ENCODE measurements around the gene RAB11B. TPM values are rescaled to one million over a fixed set of nuclear protein-coding genes. Genes with fewer than 3 reads are reported as not detected.
"Not testable (repeated sequence)": the region's sequence is repeated elsewhere in the genome, so short reads cannot be mapped to it uniquely, and the experiment has no call there.

The RAB11B gene
- total RNA-seq, 1 donor from 2014 or later, result 57.5 TPM

GRCh38 chr19:8393192-8393870 is 3.2 kb downstream of the RAB11B start:
- DNase-seq (ENCODE audit: low spot score) (no peak), ATAC-seq (no peak)

- ATAC-seq, result no peak
- no peak for DNase-seq (ENCODE audit: low spot score)
Observed at GRCh38 chr19:8393871-8394250, 3.7 kb downstream of the RAB11B start.

- DNase-seq (ENCODE audit: low spot score) (no peak), ATAC-seq (no peak)
Observed at GRCh38 chr19:8395621-8396082, 5.5 kb downstream of the RAB11B start.

GRCh38 chr19:8396185-8396562 is 6.0 kb downstream of the RAB11B start:
- DNase-seq (ENCODE audit: low spot score), result no peak
- no peak for ATAC-seq

GRCh38 chr19:8396563-8397203 is 6.5 kb downstream of the RAB11B start:
- peak; percentile 45 for ATAC-seq
- no peak for DNase-seq (ENCODE audit: low spot score)

- ATAC-seq (no peak), DNase-seq (ENCODE audit: low spot score) (no peak)
Observed at GRCh38 chr19:8397271-8397670, 7.1 kb downstream of the RAB11B start.

- ATAC-seq, result no peak
- DNase-seq (ENCODE audit: low spot score), result no peak
Observed at GRCh38 chr19:8397746-8398310, 7.7 kb downstream of the RAB11B start.

- no peak for ATAC-seq
Observed at GRCh38 chr19:8398311-8398771, 8.2 kb downstream of the RAB11B start.

GRCh38 chr19:8399681-8400188 is 9.6 kb downstream of the RAB11B start:
- no peak for DNase-seq (ENCODE audit: low spot score)
- no peak for ATAC-seq

More at GRCh38 chr19:8398311-8398771, 8.2 kb downstream of the RAB11B start:
- DNase-seq (ENCODE audit: low spot score), result no peak

- ATAC-seq, result no peak
- DNase-seq (ENCODE audit: low spot score), result no peak
Observed at GRCh38 chr19:8401981-8402411, 11.8 kb downstream of the RAB11B start.

- ATAC-seq, result no peak
- no peak for DNase-seq (ENCODE audit: low spot score)
Observed at GRCh38 chr19:8403098-8403819, 13.1 kb downstream of the RAB11B start.

GRCh38 chr19:8403820-8404109 is 13.6 kb downstream of the RAB11B start:
- ATAC-seq, result no peak
- no peak for DNase-seq (ENCODE audit: low spot score)

- peak; percentile 69 for ATAC-seq
Observed at GRCh38 chr19:8404391-8405151, 14.4 kb downstream of the RAB11B start.

GRCh38 chr19:8410718-8411117 is 20.6 kb downstream of the RAB11B start:
- not testable (repeated sequence) for ATAC-seq; DNase-seq (ENCODE audit: low spot score)

More at GRCh38 chr19:8404391-8405151, 14.4 kb downstream of the RAB11B start:
- no peak for DNase-seq (ENCODE audit: low spot score)

- DNase-seq (ENCODE audit: low spot score) (peak; percentile 98), ATAC-seq (peak; percentile 98)
Observed at GRCh38 chr19:8412783-8413628, 22.8 kb downstream of the RAB11B start, which contains the start of gene MARCHF2. MARCHF2 (plus strand) TSS chr19:8413305; CDS start chr19:8421841, 8,536 bp downstream.

GRCh38 chr19:8413629-8413995 is 23.5 kb downstream of the RAB11B start:
- DNase-seq (ENCODE audit: low spot score), result no peak
- no peak for ATAC-seq

- no peak for DNase-seq (ENCODE audit: low spot score)
Observed at GRCh38 chr19:8416796-8417195, 26.6 kb downstream of the RAB11B start.

GRCh38 chr19:8421484-8422461 is 31.6 kb downstream of the RAB11B start:
- ATAC-seq (peak; percentile 78), DNase-seq (ENCODE audit: low spot score) (peak; percentile 88)

More at GRCh38 chr19:8416796-8417195, 26.6 kb downstream of the RAB11B start:
- no peak for ATAC-seq

Measured in left lobe of liver (tissue), 2 donors.